ENCODE results near the gene NOXO1.
A peak's percentile ranks its signal among the peaks of the same experiment; 100 is the strongest.

The NOXO1 gene

DNA sequence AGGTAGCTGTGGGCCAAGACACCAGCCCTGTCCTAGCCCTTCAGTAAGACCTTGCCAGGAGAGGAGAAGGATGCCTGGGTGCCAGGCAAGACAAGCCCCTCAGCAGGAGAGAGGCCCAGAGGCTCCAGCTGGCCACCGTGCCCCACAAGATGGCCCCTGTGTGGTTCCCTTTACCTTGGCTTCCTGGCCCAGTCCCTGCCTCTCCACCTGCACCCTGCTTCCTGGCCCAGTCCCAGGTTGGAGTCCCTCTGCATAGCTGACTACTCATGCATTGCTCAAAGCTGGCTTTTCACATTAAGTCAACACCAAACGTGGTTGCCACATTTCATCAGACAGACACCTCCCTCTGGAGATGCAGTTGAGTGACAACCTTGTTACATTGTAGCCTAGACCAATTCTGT lies 12.5 kb upstream of the NOXO1 start:
- DNase-seq, result no peak

DNA sequence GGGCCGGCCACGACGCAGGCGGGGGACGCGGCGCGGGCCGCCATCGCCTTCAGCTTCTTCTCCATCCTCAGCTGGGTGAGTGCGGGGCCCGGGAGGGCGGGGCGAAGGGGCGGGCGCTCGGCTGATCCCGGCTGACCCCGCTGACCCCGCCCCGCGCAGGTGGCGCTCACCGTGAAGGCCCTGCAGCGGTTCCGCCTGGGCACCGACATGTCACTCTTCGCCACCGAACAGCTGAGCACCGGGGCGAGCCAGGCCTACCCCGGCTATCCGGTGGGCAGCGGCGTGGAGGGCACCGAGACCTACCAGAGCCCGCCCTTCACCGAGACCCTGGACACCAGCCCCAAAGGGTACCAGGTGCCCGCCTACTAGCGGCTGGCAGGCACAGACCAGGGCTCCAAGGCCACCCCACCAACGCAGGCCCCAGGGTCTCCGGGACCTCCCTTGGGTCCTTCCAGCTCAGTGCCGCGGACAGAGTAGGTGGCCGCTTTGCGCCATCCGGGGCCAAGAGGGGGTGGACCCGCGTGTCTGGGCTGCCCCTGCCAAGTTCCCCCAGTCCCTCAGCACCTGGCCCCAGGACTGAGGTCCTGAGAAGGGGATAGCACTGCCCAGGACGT lies 11.5 kb upstream of the NOXO1 start:
- no peak for DNase-seq

DNA sequence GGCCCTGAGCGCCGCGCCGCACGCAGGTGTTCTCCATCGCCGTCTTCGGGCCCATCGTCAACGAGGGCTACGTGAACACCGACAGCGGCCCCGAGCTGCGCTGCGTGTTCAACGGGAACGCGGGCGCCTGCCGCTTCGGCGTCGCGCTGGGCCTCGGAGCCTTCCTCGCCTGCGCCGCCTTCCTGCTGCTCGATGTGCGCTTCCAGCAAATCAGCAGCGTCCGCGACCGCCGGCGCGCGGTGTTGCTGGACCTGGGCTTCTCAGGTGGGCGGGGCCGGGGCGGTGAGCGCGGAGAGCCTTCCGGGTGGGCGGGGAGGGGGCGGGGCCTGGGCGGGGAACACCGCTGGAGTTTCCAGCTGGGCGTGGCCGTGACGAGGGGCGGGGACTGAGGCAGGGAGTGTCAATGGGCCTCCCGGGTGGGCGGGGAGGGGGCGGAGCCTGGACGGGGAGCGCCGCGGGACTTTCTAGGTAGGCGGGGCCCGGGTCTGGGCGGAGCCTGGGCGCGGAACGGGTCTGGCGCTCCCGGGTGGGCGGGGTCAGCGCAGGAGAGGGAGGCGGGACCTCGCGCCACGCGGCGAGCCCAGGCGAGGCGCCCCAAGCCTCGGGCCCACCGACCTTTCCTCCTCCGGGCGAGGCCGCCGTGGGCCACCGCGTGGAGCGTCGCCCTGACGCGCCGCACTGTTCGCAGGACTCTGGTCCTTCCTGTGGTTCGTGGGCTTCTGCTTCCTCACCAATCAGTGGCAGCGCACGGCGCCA lies 10.9 kb upstream of the NOXO1 start:
- peak; percentile 94 for DNase-seq

DNA sequence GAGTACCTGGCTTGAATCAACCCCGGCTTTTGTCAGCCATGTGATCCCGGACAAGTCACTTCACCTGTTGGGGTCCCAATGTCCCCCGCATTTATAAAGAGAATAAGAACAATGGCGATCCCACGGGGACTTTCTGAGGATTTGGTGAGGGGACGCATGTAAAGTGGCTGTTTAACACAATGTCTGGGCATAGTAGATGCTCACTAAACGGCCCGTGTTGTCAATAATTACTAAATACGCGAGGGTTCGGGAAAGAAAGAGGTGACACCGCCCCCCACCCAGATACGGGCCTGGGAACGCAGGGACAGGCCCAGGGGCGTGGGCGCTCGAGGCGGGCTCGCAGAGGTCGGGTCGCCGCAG lies 10.3 kb upstream of the NOXO1 start:
- DNase-seq, result no peak

DNA sequence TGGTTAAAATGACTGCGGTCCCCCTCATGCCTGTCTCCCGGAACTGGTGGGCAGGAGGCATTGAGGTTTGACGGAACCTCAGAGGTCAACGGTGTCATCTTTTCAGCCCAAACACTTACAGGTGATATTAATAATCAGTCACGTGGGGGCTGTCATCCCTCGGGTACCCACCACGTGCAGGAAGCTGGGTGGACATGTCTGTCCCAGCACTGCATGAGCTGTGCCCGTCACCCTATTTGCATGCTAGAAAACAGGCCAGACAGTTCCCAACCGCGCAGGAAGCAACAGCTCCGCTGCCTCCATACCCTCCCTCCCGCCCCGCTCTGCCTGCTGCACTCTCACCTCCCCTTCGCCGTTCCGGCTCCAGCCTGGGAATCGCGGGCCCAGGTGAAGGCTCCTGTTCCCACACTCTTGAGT lies 9.9 kb upstream of the NOXO1 start:
- peak; percentile 58 for DNase-seq

DNA sequence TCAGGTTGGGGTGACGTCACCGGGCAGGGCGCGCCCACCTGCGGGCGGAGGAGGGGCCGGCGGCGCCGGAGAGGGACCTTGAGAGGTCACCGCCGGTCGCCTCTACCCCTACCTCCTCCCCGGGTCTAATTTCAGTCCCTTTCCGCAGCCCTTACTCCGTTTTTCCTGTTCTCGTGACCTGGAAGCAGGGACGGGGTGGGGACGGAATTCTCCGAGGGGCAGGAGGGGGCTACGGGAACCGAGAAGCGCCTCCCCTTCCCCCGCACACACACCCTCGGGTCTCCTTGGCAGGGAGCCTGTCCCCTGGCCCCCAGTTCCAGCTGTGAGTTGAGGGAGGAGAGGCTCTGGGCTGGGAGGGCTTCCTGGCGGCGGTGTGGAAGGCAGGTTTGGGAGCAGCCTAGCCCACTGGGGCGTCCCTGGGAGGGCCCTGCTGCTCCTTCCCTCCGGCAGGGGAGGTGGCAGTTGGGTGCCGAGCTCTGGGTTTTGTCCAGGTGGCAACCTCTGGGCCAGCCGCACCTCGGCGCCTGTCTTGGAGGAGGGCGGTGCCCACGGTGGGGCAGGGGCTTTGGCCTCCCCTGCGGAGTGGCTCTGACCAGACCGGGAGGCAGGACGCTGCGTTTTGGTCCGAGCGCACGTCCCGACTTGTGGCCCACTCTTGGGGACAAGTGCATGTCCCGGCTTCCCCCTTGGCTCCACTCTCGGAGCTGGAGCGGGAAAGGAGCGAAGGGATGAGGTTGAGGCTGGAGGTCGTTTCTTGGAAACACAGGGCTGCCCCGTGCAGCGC lies 9.3 kb upstream of the NOXO1 start:
- DNase-seq, result peak; percentile 49

DNA sequence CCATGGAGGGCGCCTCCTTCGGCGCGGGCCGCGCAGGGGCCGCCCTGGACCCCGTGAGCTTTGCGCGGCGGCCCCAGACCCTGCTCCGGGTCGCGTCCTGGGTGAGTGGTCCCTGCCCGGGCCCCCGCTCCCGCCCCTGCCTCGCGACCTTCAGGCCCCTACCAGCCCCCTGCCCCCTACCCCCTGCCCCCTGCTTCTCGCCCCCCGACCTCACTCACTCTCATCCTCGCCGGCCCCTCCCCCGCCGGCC lies 8.8 kb upstream of the NOXO1 start:
- DNase-seq, result no peak

DNA sequence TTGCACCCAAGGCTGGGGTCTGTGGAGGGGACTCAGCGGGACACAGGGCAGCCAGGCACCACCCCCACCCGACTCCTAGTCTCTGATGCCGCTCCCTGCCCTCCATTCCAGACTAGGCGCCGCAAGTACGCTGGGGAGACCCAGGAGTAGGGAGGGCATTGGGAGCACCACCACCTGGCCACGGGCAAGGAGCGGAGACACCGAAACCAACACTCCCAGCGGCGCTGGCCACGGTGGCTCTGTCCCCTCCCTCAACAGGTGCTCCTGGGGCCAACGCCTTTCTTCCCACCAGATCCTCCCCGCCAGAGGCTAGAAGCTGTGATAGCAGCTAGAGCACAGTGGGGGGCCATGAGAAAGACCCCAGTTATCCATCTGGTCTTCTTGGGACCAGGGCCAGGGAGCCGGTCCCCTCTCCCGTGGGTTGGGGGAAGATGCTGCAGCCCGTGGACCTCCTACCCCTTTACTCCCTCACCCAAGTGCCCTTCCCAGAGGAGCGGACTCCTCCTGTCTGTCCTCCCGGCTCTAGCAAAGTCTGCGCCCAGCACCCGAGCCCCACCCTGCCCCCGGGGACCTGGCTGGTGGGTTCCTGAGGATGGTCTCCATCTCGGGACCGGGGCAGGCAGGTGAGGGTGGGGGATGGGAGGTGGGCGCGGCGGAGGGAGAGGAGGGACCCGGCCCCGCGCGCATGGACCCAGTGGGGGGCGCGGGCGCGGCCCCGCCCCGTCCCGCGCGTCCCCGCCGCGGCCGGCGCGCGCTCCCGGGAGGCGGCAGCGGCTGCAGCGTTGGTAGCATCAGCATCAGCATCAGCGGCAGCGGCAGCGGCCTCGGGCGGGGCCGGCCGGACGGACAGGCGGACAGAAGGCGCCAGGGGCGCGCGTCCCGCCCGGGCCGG lies 8.2 kb upstream of the NOXO1 start, which contains the start of gene SYNGR3:
Gene SYNGR3, plus strand, starts transcription at position 762 of the 892 bp plus-strand sequence. CDS start 133 bp downstream, outside the sequence.
- DNase-seq, result no peak

DNA sequence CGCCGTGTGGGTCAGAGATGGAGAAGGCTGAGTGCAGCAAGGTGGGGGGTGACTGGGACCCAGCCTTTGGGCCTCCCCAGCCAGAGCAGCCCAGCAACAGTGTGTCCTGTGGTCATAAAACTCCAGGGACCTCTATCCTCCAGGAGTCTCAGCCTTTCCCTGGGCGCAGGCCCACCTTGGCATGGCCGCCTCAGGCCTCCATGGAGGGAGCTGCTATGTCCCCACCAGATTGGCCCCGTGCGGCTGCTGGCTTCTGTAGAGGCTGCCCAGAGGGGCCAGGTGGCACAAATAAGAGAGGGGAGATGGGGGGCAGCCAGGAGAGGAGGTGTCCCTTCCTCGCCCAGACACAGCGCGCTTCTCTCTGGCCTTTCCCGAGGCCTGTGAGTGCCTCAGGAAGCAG lies 5.9 kb upstream of the NOXO1 start:
- DNase-seq, result no peak

DNA sequence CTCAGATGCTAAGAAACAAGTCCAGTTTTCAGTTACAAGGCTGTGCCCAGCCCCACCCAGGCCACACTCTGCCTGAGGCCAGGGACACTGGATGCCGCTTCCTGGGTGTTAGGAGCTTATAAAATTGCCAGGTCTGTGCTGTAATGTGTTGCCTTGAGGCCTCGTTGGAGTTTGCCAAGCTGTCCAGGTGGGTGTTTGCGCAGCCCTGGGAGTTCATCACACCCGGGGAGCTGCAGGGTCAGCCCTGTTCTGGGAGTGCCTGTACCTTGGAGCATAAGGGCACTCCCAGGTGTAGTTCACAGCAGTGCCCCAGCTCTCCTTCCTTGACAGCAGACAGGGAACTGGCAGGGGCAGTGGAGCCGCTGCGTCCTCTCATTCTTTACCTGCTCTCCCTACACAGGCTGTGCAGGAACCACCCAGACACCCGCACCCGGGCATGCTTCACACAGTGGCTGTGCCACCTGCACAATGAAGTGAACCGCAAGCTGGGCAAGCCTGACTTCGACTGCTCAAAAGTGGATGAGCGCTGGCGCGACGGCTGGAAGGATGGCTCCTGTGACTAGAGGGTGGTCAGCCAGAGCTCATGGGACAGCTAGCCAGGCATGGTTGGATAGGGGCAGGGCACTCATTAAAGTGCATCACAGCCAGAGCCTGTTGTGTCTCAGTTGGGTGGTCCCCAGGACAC lies 4.3 kb upstream of the NOXO1 start:
- no peak for DNase-seq

DNA sequence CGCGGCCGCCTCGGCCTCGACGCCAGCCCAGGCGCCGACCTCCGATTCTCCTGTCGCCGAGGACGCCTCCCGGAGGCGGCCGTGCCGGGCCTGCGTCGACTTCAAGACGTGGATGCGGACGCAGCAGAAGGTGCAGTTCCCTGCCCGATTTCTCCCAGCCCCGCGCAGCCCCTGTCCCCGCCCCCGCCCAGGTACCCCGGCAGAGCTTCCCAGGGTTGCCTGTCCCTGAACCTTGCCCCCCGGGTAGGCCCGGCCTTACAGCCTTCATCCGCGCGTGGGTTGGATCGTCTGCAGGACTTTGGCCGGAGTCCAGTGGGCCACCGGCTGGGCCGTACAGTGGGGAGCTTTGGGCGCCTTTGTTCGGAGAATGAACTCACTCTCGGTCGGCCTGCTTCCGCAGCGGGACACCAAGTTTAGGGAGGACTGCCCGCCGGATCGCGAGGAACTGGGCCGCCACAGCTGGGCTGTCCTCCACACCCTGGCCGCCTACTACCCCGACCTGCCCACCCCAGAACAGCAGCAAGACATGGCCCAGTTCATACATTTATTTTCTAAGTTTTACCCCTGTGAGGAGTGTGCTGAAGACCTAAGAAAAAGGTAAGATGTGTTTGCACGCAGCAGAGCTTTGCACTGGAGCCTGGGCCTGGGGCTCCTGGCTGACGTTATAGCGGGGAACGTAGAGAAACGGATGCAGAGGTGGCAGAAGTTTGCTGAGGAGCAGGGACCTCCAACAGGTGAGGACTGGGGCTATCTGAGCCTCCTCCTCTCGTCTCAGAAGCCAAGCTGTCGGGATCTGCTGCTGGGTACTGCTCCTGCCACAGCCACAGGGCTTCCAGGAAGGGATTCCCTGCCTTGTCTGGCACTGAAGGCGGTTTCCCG lies 3.3 kb upstream of the NOXO1 start:
- no peak for DNase-seq

DNA sequence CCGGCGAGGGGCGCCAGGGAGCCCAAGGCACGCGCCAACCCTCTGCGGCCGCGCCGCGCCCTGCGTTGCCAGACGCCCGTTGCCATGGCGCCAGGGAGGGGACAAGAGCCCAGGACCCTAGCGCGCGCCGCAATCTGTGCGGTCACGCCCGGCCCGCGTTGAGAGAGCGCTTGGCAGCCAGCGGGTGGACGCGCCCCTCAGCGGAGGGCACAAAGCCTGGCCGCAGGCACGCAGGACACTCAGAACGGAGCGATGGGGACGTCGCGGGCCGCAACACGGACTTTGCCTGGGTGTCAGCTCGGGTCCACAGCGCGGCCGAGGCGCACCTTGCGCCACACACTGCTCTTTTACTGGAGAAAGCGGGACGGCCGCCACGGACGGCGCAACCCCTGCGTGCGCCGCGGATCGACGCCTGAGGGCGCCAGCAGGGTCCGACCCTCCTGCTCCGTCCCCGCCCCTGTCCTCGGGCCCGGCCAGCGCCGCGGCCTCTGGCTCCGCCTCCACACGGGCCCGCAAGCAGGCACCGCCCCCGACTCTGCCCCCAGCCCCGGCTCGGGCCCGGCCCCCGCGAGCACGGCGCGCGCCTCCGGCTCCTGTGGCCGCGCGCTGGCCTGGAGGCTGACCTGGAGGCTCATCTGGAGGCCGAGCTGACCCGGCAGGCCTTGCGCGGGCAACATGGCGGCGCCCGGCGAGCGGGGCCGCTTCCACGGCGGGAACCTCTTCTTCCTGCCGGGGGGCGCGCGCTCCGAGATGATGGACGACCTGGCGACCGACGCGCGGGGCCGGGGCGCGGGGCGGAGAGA lies 2.5 kb upstream of the NOXO1 start, which contains the start of gene GFER:
Gene GFER, plus strand, starts transcription at position 650 of the 803 bp plus-strand sequence. Its CDS starts 26 bp downstream, at position 676.
- peak; percentile 80 for DNase-seq

DNA sequence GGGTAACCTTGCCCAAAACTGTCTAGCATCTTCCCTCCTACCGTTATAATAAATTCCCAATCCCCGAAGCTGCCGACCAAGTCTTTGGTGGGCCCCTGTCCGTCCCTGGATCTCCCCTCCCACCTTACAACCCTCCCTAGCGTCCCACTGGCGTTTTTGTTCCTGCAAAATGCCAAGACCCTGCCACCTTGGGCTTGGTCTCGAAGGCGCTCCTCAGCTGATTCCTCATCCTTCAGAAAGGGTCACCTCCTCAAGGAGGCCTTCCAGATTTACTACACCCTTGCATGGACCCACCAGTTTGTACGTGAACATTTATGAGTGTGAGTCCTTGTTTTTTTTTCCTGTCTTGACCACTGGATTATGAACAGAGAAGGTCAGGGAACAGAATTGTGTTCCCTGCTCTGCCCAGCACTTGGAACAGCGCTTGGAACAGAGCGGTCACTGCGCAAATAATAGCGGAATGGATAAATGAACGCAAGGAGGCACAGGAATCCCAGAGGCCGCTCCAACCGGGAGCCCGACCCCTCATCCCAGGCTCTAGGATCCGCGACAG lies 1.8 kb upstream of the NOXO1 start:
- no peak for DNase-seq

DNA sequence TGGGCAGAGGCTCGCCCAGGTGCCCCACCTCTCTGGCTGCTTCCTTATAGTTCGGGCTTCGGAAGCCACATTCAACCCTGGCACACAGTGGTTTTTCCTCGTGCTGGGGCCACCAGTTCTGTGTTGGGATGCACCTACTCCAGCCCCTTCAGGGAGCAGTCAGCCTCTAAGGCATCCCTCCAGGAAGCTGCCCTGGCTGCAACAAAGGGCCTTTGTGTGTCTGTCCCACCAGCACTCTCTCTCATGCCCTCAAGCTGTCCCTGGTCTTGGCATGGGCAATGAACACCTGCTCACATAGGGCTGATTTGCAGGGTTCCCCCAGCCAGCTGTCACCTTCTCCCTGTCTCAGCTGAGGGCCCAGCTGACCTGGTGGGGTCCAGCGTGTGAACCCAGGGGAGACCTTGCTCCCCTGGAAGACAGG lies 754 bp upstream of the NOXO1 start:
- DNase-seq, result no peak

DNA sequence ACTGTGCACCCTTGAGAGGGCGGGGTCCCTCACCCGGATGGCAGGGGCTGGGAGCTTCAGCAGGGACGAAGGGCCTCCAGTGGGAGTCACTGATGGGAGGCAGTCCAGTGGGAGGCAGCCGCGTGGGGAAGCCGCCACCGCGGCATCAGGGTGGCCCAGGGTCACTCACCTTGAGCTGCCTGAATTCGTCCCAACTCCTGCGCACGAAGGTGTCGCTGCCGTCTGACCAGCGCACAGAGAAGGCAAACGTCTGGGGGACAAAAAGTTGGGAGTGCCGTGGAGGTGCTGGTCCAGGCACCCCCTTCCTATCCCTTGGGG lies 540 bp downstream of the NOXO1 start:
- no peak for DNase-seq

DNA sequence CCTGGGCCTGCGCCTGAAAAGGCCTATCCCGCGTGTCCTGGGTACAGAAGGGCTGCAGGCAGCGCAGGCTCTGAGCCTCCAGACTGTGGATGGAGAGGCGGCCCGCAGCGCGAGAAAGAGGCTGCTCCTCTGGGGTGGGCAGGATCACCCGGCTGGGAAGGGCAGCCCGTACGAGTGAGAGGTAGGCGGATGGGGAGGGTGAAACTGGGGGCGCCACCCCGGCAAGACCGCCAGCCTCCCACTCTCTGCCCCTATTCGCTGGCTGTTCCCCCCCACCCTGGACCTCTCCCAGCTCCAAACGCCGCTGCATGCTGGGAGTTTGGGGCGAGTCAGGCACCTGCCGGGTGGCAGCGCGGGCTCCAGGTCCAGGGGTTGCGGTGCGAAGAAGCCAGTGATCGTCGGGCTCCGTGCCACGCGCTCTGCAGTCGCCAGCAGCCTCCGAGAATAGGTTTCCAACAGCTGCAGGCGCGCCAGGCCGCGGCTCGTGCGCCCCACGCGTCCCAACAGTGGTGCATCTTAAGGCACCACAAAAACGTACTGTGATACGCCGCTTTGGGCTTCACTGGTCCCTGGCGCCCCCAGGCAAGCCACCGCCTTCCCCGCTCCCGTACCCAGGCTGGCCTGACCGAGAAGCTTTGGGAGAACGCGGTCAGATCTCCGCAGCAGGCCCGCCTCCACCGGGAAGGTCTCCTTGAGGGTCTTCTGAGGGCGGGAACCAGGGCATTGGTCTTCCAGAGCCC lies 1.1 kb downstream of the NOXO1 start:
- DNase-seq, result no peak

DNA sequence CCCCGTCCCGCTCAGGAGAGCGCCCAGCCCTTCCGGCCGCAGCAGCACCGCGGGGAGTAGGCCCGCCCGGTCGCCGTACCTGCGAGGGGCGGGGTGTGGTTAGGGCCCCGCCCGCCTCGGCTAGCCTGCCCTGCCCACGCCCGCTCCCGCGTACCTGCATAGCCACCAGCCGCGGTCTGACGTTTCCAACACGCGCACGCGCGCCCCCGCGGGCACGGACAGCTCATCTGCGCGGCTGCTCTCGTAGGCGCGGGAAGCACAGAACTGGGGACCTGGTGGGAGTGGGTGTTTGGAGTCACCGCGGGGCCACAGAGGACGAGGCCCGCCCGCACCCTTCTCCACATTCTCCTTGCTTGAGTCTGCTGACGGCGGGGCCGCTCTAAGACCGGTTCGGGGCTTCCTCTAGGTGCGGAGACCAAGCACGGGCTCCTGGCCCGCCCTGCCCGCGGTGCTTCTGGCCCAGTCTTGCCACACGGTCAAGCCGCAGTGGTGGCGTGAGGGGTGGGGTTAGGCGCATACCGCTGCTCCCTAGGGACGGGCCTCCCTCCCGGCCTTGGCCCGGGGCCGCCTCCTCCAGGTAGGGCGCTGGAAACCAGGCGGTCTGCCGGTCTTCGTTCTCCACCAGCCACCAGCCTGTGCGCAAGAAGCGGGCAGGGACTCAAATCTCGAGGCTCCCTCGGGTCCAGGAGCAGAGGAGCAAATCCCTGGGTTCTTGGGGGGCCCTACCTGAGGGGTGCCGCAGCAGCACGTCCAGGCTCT lies 1.8 kb downstream of the NOXO1 start:
- DNase-seq, result no peak

DNA sequence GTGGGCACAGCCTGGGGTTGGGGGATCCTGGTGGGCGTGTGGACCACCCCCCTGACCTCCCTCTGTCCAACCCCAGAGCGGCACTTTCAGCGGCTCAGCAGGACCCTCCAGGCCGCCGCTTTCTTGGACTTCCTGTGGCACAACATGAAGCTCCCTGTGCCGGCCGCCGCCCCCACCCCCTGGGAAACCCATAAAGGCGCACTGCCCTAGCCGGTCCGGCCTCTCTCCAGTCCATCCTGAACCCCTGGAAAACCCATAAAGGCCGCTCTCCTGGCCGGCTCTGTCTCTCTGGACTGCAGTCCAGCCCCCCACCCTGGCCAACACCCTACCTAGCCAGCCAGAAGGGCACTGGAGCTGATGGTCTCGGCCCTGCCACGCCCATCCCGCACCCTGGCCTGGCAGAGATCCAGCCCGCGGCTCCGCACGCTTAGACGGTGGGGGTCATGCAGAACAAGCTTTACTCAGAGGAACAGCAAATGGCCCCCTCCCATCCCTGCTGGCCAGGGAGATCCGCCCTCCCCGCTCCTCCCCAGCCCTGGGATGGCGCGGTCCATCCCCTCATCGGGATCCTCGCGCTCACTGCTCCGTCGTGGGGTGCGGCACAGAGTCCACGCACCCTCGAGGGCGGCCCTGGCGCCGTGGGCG lies 2.7 kb downstream of the NOXO1 start:
- no peak for DNase-seq

Measured in activated CD4-positive, CD25-positive, alpha-beta regulatory T cell treated with anti-CD3 and anti-CD28 coated beads, Interleukin-2, amount 50 U/mL, for 72 hours (primary cell).